GM19372 (cell line): Measurements from ENCODE around the gene PRKAR1B.
"Not testable (repeated sequence)": the region's sequence is repeated elsewhere in the genome, so short reads cannot be mapped to it uniquely, and the experiment has no call there.

Source experiments
- ATAC-seq: cut with Tn5 transposase; IDR thresholded peaks from one replicate; pipeline ENCODE4 v1.9.1; 2021; ENCODE audit warnings: mild to moderate bottlenecking, low read depth, moderate library complexity; ENCODE audit not compliant: unreplicated experiment

Gene PRKAR1B

GRCh38 chr7:672891-673290 is 54.2 kb downstream of the PRKAR1B start:
- no peak for ATAC-seq

- no peak for ATAC-seq
Measured at GRCh38 chr7:671415-672042, 55.6 kb downstream of the PRKAR1B start.

- no peak for ATAC-seq
Measured at GRCh38 chr7:670501-671390, 56.3 kb downstream of the PRKAR1B start.

GRCh38 chr7:668958-669357 is 58.1 kb downstream of the PRKAR1B start:
- no peak for ATAC-seq

- no peak for ATAC-seq
Measured at GRCh38 chr7:668139-668931, 58.7 kb downstream of the PRKAR1B start.

GRCh38 chr7:666454-667292 is 60.4 kb downstream of the PRKAR1B start:
- ATAC-seq = no peak

- no peak for ATAC-seq
Measured at GRCh38 chr7:665736-666453, 61.2 kb downstream of the PRKAR1B start.

- no peak for ATAC-seq
Measured at GRCh38 chr7:664997-665735, 61.9 kb downstream of the PRKAR1B start.

GRCh38 chr7:664402-664775 is 62.7 kb downstream of the PRKAR1B start:
- no peak for ATAC-seq

- no peak for ATAC-seq
Measured at GRCh38 chr7:662576-662975, 64.5 kb downstream of the PRKAR1B start.

- no peak for ATAC-seq
Measured at GRCh38 chr7:659996-660395, 67.1 kb downstream of the PRKAR1B start.

- ATAC-seq = no peak
Measured at GRCh38 chr7:659306-659847, 67.7 kb downstream of the PRKAR1B start.

GRCh38 chr7:657565-658119 is 69.4 kb downstream of the PRKAR1B start:
- ATAC-seq = no peak

- not testable (repeated sequence) for ATAC-seq
Measured at GRCh38 chr7:657010-657409, 70.1 kb downstream of the PRKAR1B start.

GRCh38 chr7:655758-656157 is 71.3 kb downstream of the PRKAR1B start:
- ATAC-seq = no peak

- ATAC-seq = no peak
Measured at GRCh38 chr7:653829-654764, 73.0 kb downstream of the PRKAR1B start.

- no peak for ATAC-seq
Measured at GRCh38 chr7:652881-653280, 74.2 kb downstream of the PRKAR1B start.
